HG03354 (cell line): ENCODE measurements around the gene LDHAL6B.

Experiments
- ATAC-seq: cut with Tn5 transposase; IDR thresholded peaks from one replicate; pipeline ENCODE4 v1.9.1; 2021; ENCODE audit warnings: mild to moderate bottlenecking; ENCODE audit not compliant: unreplicated experiment, poor library complexity, severe bottlenecking

The LDHAL6B gene

DNA sequence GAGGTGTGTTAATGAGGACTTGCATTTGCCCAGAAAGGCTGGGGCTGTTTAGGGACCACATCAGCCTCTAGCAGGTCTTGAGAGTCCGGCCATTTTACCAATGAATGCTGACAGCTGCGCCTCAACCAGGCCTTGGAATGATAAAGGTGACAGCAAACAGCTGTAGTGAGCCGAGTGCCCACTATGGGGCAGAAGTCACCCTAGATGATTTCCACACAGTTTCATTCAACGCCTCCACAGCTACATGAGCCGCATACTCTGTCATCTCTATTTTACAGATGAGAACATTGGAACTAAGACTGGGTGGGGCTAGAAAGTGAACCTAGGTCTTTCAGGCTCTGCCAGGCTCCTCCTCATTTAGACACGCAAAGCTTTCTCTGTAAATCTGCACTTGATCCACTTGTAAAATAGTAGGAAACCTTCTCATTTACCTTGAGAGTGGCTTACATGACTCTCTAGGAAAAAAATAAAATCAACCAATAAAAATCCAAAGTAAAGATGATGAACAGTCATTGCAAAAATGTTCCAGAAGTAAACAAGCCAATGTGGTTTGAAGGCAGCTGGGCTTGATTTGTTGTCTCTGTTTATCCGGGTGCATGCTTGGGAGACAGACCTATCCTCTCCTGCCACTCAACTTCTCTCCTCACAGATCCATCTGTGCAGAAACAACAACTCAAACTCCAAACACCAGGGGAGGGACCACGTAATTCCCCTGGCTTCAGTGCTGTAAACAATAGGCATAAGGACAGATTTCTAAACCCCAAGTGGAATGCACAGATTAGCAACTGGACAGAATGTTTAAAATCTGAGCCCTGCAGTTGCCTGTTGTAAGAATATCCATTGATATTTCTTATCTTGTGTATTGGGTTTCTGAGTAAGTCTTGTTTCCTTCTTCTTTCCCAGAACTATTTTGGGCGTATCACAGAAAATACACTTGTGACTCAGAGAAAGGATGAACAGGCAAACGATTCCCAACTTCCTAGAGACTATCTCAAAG is 31.5 kb upstream of the LDHAL6B start:
- ATAC-seq: no peak

DNA sequence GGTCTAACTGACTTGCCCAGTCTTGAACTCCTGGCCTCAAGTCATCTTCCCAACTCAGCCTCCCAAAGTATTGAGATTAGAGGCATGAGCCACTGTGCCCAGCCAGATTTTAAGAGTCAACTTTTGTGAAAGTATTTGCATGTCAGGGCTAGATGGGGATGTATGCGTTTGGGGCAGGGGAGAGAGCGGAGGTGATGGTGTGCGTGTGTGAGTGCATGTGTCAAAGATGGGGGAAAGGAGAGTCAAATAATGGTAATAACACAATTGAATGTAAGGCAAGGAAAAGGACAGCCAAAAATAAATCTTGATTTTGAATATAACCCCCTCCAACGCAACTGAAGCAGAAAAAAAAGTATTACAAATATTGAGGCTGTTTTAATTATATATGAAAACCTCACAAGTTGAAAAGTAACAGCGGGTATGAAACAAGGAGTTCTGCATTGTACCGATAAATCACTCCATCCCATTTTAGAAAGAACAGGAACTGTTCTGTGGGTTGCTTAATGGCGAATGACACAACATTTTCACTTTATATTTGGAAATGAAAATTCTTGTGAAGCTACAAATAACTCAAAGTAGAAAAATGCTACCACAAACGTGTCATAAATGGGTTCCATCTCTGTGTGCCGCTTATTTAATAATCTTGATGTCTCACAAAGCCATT is 29.9 kb upstream of the LDHAL6B start:
- no peak for ATAC-seq

DNA sequence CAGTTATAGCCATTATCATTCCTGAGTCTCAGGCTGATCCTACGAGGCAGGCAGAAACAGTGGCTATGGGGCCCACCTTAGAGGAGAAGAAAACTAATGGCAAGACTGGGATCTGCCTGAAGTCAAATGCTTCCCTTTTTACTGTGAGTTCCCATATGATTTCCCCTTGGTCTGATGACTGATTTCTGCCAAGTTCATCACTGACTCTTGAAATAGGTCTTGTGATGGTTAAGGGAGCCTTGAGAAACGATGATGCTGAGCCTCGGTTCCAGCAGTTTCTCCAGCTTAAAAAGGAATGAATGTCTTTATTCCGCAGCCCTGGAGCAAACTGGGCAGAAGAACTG is 29.4 kb upstream of the LDHAL6B start:
- ATAC-seq: no peak

DNA sequence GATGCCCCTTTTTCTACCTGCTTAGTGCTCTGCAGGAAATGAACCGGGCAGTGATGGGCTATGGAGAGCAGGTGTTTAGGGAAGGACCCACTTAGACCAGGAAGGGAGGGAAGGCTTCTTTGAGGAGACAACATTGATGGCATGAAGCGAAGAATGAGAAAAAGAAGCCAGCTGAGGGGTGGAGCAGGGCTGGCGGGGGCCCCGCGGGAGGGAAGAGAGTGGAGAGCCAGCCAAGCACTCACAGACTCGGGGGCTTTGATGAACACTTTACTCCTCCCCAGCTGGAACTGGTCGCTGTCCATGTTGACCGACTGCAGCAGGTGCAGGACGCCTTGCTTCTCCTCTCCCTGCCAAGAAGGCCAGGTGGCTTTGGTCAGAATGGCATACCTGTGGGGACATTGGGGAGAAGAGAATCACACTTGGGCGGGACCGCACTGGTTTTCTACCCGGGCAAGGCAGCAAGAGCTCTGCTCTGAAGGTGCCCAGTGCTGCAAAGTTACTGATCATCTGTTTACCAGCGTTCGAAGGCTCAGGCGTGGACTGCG is 28.4 kb upstream of the LDHAL6B start:
- no peak for ATAC-seq

DNA sequence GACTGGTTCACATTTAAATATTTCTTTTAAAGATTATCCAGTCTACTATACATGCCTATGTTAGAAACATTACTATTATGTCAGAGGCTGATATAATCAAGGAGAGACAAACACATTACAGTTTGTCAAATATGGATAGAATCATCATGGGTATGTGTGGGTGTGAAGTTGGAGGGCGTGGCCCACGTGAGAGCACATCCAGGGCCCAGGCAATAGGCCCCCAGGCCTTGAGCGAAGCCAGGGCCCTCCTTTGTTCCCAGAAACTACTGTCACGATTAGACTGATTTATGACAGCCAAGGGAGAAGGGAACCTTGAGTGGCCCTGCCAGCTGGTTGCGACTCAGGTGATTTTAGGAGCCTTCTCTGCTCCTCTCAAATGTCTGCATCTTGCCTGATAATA is 26.9 kb upstream of the LDHAL6B start:
- ATAC-seq: no peak

DNA sequence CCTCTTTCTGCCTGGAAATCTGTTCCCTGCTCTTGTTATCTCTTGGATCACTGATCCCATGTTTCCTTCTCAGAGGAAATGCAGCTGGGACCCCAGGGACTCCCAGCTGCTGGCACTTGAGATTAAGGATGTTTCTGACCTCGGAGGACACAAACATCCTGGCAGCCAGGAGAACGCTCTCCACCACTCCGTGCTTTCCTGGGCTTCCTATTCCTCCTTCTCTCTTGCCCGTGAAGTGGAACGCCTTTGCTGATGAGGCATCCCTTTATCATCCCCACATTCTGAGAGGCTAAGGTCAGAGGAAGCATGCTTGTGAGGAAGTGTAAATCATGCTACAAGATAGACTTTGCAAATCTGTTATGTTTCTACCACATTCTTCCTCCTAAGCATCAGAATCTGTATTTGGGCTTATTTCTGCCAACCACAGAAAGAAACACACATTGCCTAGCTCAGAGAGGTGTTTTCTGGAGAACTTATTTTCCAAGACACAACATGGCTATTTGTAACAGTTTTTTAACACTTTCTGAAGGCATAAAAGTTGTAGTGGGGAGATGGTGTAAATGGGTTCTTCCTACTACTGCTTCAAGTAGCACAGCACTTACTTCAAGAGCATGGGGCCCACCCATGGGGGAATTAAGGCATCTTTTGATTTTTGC is 25.6 kb upstream of the LDHAL6B start:
- no peak for ATAC-seq

DNA sequence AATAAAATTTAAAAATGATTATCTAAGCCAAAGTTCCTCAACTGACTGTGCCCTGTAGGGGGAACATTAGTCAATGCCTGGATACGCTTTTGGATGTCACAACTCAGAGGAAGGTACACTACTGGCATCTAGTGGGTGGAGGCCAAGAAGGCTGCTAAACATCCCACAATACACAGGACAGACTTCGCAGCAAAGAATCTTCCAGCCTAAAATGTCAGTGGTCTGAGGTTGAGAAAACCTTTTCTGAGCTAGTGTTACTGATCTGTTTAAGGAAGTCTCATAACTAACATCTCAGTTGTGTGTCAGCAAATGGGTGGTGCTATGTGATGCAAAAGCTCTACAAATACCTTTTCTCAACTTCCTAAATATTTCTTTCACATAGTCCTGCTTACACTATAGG is 20.9 kb upstream of the LDHAL6B start:
- no peak for ATAC-seq

DNA sequence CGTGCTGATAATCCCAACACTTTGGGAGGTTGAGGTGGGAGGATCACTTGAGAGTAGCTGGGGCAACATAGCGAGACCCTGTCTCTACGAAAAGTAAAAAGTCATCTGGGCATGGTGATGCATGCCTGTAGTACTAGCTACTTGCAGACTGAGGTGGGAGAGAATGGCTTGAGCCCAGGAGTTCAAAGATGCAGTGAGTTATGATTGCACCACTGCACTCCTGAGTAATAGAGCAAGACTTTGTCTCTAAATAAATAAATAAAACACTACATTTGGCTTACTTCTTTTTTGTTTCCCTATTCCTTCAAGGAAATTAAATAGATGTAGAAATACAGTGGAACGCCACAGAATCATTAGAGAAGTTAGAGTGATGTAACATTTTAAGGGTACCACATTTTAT is 20.1 kb upstream of the LDHAL6B start:
- ATAC-seq: no peak

DNA sequence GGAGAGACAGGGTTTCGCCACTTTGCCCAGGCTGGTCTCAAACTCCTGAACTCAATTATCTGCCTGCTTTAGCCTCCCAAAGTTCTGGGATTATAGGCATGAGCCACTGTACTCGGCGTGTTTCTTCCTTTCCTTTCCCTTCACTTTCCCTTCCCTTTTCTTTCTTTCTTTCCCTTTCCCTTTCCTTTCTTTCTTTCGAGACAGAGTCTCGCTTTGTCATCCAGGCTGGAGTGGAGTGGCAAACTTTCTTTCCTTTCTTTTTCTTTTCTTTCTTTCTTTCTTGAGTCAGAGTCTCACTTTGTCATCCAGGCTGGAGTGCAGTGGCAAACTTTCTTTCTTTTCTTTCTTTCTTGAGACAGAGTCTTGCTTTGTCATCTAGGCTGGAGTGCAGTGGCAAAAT is 17.4 kb upstream of the LDHAL6B start:
- no peak for ATAC-seq

DNA sequence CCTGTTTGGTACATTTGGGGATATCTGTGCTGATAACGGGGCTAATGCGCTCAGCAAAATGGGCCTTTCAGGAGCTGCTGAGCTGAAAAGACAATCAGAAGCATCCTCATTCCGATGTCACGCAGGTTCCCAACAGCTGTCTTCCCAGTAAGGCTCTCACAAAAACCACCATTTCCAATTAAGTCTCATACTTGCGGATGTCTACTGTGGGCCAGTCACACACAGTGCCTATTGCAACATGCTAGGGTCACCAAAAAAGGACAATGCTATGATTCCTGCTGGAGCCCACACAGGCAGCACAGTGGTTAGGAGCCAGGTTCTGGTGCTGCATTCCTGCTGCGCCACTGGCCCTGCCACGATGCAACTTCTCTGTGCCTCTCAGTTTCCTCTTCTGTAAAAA is 16.4 kb upstream of the LDHAL6B start:
- no peak for ATAC-seq

DNA sequence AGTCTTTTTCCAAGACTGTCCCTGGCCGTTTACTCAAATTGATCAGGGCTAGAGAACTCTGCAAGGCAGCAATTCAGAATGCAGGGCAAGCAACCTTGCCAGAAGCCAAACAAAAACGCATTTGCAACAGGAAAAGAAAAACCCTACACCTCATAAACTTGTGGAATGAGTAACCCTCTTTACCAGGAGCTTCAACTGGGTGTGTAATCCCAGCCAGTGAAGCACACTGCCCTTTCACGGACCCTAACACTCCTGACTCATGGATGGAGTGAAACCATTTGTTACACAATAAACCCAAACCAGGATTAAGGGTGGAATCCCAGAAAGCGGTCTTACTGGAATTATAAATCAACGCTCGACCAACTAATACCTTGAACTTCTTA is 14.8 kb upstream of the LDHAL6B start:
- no peak for ATAC-seq

DNA sequence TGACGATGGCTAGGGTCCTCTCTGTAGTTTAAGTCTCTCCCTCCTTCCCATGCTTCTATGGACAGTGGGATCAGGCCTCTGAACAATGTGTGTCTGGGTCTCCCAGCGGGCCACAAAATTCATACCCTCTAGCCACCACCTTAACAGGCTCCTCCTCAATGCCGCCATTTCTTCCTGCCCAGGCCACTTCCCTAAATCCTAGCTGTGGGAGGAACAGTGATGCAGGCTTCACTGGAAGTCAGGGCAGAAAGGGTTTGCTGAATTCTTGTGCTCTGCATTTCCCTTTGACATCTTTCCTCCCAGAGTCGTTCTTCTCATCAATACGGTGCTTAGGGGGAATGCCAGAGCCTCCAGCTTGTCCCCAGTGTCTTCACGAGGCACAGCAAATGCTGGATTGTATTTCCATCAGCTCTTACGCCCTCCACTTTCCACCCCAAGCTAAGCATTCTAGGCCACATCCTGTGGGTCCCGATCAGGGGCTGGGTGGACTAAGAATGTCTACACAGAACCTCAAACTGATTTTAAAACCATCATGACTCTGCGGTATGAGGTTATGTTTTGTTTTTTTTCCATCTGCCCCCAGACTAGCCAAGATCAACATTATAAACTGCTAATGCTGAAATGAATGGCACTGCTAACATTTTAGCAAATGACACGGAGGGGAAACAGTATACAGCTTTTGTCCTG is 11.9 kb upstream of the LDHAL6B start:
- ATAC-seq: no peak

DNA sequence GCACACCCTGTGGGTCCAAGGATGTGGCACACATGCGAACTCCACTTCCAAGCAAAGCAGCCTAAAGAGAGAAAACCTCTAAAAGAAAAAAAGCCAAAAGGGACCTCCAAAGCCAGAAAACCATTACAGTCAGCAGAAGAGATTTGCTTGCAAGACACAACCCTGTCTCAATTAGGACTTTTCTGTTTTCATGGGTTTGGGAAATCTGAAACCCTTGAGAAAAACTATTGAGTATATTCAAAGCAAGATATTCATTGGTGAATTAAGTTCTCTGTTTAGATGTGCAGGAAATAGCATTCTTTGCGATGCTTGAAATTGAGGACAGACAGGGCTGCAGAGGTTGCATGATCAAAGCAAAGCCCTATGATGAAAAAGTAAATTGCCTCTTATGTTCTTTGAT is 10.2 kb upstream of the LDHAL6B start:
- no peak for ATAC-seq

DNA sequence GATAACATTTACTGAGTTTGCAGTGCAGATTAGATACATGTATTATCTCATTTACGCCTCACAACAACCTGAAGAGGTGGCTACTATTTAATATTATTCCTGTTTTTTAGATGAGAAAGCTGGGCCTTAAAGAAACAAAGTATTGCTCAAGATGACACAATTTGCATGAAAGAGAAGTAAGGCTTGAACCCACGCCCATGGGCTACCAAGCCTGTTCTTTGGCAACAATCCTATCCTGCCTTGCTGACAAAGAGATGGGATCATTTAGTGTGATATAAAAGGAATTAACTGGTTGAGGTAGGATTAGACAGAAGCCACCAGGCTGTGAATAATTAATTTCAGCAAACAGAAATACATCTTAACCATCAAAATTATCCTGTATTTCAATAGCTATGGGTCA is 9.2 kb upstream of the LDHAL6B start:
- ATAC-seq: no peak

DNA sequence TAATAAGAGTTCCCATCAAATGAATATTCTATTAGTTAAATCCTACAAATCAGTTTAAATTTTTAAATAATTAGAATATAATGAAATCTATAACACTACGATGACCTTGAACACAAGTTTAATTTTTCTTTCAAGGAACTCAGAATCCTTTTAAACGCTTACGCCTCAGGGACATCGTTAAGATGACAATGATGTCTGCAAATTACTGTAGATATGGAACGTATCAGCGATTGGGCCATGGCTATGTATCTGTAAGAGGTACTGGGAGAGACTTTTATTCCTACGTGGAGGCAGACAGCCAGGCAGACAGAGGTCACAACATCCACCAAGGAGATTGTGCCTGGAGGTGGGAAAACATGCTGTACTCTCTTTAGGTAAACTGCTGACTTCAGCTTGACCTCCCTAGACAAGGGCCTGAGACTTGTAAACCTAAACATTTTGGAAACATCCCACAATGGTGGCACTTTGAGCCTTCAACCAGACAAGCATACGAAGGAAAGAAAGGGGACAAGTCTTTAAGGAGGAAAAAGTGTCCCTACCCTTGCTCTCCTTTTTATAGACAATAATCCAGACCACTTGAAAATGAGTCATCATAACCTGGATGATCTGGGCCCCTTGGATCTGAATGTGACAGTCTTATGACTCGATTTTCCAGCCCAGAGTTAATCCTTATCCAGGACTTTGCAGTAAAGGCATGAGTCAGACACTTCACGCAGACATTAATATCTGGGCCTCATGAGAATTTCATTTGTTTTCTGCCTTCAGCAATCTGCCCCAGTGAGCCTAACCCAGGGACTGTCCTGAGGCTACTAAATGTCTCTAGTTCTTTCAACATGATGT is 6.8 kb upstream of the LDHAL6B start:
- no peak for ATAC-seq

DNA sequence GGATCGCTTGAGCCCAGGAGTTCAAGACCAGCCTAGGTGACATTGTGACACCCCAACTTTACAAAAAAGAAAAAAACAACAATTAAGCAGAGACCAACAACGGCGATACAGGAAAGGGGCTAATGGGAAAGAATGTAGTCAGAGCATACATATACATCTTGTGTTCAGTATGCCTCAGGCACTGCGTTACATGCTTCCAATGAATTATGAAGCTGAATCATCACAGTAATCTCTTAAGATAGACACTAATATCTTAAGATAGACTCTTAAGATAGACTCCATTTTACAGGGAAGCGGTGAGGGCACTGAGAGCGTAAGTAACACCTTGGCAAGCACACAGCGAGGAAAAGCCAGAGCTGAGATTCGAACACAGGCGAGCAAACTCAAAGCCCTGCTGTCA is 6.1 kb upstream of the LDHAL6B start:
- no peak for ATAC-seq

DNA sequence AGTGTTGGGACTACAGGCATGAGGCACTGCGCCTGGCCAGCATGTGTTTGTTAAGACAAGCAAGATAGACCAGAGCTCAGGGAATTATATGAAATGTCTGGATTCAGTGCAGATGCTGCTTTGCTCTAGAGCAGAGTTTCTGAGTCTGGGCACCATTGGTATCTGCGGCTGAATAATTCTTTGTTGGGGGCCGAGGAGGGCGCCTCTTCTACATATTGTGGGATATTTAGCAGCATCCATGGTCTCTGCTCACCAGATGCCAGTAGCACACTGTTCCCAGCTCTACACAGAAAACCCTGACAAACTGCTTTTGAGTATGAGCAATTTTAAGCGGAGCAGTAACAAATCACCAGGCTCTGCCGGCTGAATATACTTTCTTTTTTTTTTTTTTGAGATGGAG is 3.6 kb upstream of the LDHAL6B start:
- no peak for ATAC-seq

DNA sequence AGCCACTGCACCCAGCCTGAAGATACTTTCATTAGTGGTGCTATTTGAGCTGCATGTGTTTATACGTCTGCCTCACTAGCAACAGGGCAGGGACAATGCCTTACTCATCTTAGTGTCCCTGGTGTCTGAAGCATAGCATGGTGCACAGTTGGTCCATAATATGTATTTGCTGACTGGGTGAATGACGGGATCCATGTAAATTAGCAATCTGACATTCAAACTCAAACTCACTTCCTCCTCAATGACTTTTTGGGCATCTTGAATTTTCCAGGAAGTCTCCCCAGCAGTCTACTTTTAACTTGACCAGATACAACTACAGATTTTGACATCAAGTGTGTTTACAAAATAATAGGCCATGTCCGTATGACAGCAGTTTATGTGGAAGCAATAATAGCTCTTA is 3.0 kb upstream of the LDHAL6B start:
- ATAC-seq: no peak
